ENCODE data around the gene BTRC. TPM values are rescaled to one million over a fixed set of nuclear protein-coding genes. Genes with fewer than 3 reads are reported as not detected.

The BTRC gene
- total RNA-seq, 4 donors from 2014 or later: 12.6 to 26.5 (median 20.7) TPM

DNA sequence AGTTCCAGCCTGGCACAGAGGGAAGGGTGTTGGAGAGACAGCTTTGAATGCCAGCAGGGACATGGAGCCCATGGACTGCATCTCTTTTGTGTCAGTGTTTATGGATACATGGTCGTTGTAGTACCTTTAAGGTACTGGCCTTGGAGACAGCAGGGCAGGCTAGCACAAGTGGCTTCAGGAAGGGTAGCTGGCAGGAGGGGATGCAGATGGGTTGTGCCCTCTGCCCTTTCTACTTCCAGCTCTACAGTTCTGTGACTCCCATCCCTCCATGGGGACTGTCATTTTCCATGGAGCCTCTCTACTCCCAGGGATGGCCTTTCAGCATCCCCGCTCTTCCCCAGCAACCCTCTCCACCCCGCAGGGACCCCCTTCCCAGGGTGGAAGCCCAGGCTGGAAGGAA is 209.0 kb downstream of the BTRC start:
- TF ChIP-seq, protein P1, sequence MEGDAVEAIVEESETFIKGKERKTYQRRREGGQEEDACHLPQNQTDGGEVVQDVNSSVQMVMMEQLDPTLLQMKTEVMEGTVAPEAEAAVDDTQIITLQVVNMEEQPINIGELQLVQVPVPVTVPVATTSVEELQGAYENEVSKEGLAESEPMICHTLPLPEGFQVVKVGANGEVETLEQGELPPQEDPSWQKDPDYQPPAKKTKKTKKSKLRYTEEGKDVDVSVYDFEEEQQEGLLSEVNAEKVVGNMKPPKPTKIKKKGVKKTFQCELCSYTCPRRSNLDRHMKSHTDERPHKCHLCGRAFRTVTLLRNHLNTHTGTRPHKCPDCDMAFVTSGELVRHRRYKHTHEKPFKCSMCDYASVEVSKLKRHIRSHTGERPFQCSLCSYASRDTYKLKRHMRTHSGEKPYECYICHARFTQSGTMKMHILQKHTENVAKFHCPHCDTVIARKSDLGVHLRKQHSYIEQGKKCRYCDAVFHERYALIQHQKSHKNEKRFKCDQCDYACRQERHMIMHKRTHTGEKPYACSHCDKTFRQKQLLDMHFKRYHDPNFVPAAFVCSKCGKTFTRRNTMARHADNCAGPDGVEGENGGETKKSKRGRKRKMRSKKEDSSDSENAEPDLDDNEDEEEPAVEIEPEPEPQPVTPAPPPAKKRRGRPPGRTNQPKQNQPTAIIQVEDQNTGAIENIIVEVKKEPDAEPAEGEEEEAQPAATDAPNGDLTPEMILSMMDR (IDR thresholded peaks at IDR 0.05): no peak
- no peak for TF ChIP-seq POLR2A (IDR thresholded peaks at IDR 0.05)
- H3K27ac ChIP-seq: no peak overlapping the region
- no peaks in the 10 kb centered on the region for H3K9me3 ChIP-seq
- DNase-seq: peak in 1 of 2 donors; percentile 0
- H3K4me3 ChIP-seq: no peak overlapping the region
- H3K36me3 ChIP-seq: no peaks in the 10 kb centered on the region
- H3K4me1 ChIP-seq: no peaks in the 10 kb centered on the region
- intact Hi-C loops (cut with DNase I; ENCODE audit: low total_unique reads): no loop called here
- peaks cover 7 to 24% of the 10 kb centered on the region in 2 donors for H3K27me3 ChIP-seq

DNA sequence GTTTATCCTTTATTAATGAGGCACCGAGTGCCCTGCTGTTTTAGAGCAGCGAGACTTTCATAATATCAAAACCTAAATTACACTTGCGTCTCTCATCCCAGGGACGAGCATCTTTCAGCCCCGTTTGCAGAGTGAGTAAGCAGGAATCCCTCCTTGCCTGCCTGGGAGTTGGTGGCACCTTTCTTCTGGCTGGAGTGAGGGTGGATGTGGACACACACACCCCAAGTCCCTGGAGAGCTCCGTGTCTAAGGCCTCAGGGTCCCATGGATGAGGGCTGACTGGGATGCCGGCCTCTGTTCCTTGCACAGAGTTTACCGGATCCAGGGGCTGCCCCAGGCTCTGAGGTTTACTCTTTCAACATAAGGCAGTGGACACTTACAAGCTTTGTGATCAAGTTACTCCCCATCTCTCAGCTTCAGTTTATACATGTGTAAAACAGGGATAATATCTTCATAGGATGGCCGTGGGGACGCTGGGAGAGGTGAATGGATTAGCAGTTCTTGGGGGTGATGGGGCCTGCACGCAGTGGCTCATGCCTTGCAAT is 209.6 kb downstream of the BTRC start:
- Histone ChIP-seq H3K9me3 (no peaks in the 10 kb centered on the region), H3K4me3 (no peak overlapping the region), H3K27ac (no peak overlapping the region), H3K27me3 (peaks cover 7 to 24% of the 10 kb centered on the region in 2 donors), H3K4me1 (no peaks in the 10 kb centered on the region), H3K36me3 (no peaks in the 10 kb centered on the region)
- intact Hi-C loops (cut with DNase I; ENCODE audit: low total_unique reads): no loop called here
- TF ChIP-seq, protein P1 (IDR thresholded peaks at IDR 0.05): no peak
- TF ChIP-seq POLR2A (IDR thresholded peaks at IDR 0.05): no peak
- DNase-seq: peak in 1 of 2 donors; percentile 1

DNA sequence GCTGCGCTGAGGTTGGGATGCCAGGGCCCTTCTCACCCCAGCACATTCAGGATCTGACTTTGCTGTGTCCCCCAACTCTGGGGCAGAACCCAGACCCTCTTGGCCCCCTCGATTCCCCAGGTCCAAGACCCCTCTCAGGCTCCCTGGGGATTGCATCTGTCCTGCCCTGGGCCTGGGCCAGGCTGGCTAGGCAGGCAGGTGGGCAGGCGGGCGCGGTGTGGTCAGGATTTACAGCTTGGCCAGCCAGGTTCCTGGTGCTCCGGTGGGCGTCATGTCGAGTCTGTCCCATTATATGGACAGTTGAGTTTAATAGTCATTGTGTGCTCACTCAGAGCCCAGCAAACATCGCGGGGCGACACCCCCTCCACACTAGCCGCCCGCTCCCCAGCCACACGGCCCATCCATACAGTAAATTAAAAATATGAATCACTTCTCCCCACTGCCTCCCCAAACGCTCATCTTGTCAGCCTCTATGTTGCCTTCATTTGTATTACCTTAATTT is 210.6 kb downstream of the BTRC start:
- H3K4me1 ChIP-seq: peaks cover 0 to 4% of the 10 kb centered on the region in 2 donors
- no peak overlapping the region for H3K27ac ChIP-seq
- H3K36me3 ChIP-seq: no peaks in the 10 kb centered on the region
- TF ChIP-seq, protein P1 (IDR thresholded peaks at IDR 0.05): no peak
- no peak for TF ChIP-seq POLR2A (IDR thresholded peaks at IDR 0.05)
- H3K27me3 ChIP-seq: peaks cover 11 to 33% of the 10 kb centered on the region in 2 donors
- DNase-seq: peak in 1 of 2 donors; percentile 10
- no peaks in the 10 kb centered on the region for H3K9me3 ChIP-seq
- intact Hi-C loops (cut with DNase I; ENCODE audit: low total_unique reads): no loop called here
- H3K4me3 ChIP-seq: no peak overlapping the region

DNA sequence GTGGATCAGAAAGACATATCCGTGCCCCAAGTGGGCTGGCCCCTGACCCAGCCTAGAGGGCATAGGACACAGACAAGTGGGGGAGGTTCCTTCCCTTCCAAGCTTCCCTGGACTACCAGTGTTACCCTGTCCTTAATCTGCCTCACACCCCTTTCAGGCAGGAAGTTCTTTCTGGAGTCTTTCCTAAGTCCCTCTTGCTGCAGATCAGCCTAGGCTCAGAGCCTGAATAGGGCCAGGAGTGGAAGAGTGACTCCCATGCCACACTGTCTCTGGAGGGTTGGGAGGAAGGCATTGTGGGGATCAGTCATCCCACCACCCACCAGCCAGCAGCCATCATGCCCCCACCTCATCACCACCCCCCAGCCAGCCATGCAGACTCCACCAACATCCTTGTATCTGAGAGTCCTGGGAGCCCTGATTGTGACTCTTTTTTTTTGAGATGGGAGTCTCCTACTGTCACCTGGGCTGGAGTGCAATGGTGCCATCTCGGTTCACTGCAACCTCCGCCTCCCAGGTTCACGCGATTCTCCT is 211.5 kb downstream of the BTRC start:
- peak in 1 of 2 donors; percentile 2 for DNase-seq
- no peak for TF ChIP-seq POLR2A (IDR thresholded peaks at IDR 0.05)
- TF ChIP-seq, protein P1 (IDR thresholded peaks at IDR 0.05): no peak

DNA sequence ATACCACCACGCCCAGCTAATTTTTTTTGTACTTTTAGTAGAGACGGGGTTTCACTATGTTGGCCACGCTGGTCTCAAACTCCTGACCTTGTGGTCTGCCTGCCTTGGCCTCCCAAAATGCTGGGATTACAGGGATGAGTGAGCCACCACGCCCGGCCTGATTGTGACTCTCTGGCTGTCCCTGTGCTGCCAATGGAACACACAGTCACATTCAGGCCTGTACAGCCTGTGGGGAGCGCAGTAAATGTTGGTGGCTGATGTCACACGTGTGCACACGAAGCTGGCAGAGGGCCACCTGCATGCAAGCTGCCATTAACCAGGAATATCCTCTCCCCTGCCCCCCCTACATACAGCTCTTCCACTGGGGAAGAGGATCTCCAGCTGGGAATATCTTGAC is 212.0 kb downstream of the BTRC start:
- no peaks in the 10 kb centered on the region for H3K36me3 ChIP-seq
- DNase-seq: peak in 1 of 2 donors; percentile 4
- H3K9me3 ChIP-seq: no peaks in the 10 kb centered on the region
- H3K27ac ChIP-seq: no peak overlapping the region
- no peak for TF ChIP-seq POLR2A (IDR thresholded peaks at IDR 0.05)
- TF ChIP-seq, protein P1 (IDR thresholded peaks at IDR 0.05): no peak
- no peak overlapping the region for H3K4me3 ChIP-seq
- peaks cover 0 to 15% of the 10 kb centered on the region in 2 donors for H3K4me1 ChIP-seq
- peaks cover 16 to 37% of the 10 kb centered on the region in 2 donors for H3K27me3 ChIP-seq
- intact Hi-C loops (cut with DNase I; ENCODE audit: low total_unique reads): loop anchor here (5.0 kb wide), 1 partner anchor 349 kb away; no protein-coding TSS in a partner anchor

More for the DNA sequence above, 211.5 kb downstream of the BTRC start:
- no peak overlapping the region for H3K4me3 ChIP-seq
- H3K9me3 ChIP-seq: no peaks in the 10 kb centered on the region
- intact Hi-C loops (cut with DNase I; ENCODE audit: low total_unique reads): loop anchor here (5.0 kb wide), 1 partner anchor 348 kb away; no protein-coding TSS in a partner anchor
- H3K27me3 ChIP-seq: peaks cover 16 to 37% of the 10 kb centered on the region in 2 donors
- H3K4me1 ChIP-seq: peaks cover 0 to 11% of the 10 kb centered on the region in 2 donors
- H3K27ac ChIP-seq: no peak overlapping the region
- no peaks in the 10 kb centered on the region for H3K36me3 ChIP-seq
